Activated CD8-positive, alpha-beta memory T cell treated with anti-CD3 and anti-CD28 coated beads for 36 hours (primary cell): Measurements from ENCODE around the gene CRYGB. TPM values are rescaled to one million over a fixed set of nuclear protein-coding genes. Genes with fewer than 3 reads are reported as not detected.

Source experiments
- CTCF ChIA-PET: fragments of 350-600 bp; sonication (Branson Sonifier 250); formaldehyde crosslinking; loops from one replicate; lab custom pipeline; 2021; ENCODE audit warnings: antibody characterized with exemption; lab: Charles Lee
- POLR2A ChIA-PET: fragments of 350-600 bp; sonication (Branson Sonifier 250); formaldehyde crosslinking; loops from one replicate; lab custom pipeline; 2021; ENCODE audit warnings: antibody characterized with exemption; lab: Charles Lee
- total RNA-seq, 2 experiments: library from RNA; stranded (reverse); gene quantifications; one replicate each; pipeline ENCODE4 v1.2.3, GENCODE V29; 2021

Gene CRYGB, protein sequence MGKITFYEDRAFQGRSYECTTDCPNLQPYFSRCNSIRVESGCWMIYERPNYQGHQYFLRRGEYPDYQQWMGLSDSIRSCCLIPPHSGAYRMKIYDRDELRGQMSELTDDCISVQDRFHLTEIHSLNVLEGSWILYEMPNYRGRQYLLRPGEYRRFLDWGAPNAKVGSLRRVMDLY
- total RNA-seq, result not detected

DNA sequence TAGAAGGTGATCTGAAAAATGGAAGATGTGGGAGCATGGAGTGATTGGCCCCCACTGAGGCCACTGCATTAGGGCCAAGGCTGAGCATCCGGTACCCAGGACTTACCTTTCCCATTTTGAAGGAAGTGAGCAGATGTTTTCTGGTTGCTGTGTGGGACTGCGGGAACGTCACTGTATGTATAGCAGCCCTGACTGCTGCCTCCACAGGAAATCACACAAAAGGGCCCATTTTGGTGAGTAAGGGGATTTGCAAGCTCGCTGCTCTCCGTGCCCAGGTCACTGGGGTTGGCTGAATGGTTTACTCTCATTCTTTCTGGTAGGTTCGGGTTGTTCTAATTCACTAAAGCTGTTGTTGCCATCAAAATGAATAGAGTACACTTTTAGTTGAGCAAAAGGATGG, at the start of gene CRYGB:
TSS of gene CRYGB (minus strand) at position 153 of the 400 bp plus-strand sequence. CDS start at position 115, 38 bp downstream.
- ChIA-PET POLR2A (no interaction called here), CTCF (no interaction called here)

- POLR2A ChIA-PET, result no interaction called here
- CTCF ChIA-PET, result no interaction called here
These were observed 49.6 kb upstream of the CRYGB start for GRCh38 chr2:208195531-208195930.

DNA sequence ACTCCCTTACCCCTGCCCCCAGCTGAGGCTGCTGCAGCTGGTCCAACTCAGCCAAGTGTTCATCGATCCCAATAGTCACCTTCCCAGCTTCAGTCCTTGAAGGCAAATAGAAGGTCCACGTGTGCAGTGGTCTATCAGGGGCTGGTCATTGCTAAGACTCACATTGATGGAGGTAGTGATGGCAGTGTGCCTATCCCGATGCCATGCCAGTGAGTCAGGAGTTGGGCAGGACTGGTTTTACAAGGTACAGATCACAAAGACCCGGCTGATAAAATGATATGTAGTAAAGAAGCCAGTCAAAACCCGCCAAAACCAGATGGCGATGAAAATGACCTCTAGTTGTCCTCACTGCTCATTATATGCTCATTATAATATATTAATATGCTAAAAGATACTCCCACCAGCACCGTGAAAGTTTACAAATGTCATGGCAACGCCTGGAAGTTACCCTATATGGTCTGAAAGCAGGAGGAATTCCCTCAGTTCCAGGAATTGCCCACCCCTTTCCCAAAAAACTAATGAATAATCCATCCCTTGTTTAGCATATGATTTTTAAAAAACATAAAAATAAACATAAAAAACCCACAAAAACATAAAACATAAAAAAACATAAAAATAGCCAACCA, 46.8 kb upstream of the CRYGB start:
- ChIA-PET POLR2A (no interaction called here), CTCF (interaction anchor here (1.4 kb wide), 1 partner anchor 17 kb away, joined by 3 read pairs; no protein-coding TSS in a partner anchor)

- CTCF ChIA-PET, result no interaction called here
- POLR2A ChIA-PET, result no interaction called here
These were observed 44.0 kb upstream of the CRYGB start, which contains the start of gene C2orf80 for GRCh38 chr2:208189810-208190503. C2orf80 (minus strand) TSS chr2:208190030; CDS start chr2:208186986, 3,044 bp downstream.

DNA sequence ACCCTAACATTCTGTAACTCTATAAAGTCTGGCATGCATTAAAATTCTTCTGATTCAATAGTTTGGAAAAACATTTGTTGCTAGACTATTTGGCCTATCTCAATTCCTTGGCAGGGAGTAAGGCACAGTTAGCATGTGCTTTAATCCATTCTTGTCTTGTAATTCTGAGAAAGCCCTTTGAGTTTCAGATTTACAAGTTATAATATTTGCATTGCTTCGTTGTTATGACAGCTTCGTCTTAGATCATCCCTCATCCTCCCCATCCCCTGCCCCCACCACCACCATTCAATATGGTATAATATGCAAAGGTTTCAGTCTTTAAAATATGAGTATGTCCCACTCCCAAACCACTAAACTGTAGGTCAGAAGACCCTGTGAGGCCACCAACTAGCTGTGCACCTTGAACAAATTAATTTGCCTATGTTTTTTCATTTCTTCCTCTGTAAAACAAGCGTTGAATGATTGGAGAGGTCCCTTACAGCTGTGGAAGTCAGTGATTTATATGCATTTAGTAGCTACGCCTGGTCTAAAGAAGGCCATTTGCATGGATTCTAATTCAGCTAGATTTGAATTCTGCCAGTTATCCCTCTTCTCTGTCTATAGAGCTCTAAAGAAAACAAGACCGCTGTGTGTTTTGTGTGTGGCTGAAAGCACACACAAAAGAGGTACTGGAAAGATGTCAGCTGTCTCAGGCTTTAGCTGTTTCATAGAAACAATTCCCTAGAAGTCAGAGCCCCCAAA, 43.3 kb upstream of the CRYGB start:
- CTCF ChIA-PET, result no interaction called here
- POLR2A ChIA-PET, result no interaction called here

DNA sequence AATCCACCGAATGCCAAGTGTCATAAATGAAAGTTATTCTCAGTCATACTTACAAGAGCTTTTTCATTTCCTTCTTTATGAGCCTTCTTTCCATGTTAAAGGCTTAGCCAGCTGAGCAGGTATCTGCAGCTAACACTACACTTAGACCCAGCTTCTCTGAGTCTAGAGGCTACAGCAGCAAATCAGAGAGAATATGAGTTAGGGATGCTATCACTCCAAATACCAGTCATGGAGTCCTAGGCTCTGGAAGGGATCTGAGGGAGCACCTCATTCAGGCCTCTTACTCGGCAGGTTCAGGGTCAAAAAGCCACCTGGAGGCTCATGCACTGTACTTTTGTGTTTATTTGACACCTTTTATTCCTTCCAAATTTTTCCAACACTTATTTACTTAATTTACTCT, 40.9 kb upstream of the CRYGB start:
- CTCF ChIA-PET, result no interaction called here
- POLR2A ChIA-PET, result no interaction called here

GRCh38 chr2:208186465-208186864, 40.5 kb upstream of the CRYGB start:
- ChIA-PET POLR2A (no interaction called here), CTCF (no interaction called here)

DNA sequence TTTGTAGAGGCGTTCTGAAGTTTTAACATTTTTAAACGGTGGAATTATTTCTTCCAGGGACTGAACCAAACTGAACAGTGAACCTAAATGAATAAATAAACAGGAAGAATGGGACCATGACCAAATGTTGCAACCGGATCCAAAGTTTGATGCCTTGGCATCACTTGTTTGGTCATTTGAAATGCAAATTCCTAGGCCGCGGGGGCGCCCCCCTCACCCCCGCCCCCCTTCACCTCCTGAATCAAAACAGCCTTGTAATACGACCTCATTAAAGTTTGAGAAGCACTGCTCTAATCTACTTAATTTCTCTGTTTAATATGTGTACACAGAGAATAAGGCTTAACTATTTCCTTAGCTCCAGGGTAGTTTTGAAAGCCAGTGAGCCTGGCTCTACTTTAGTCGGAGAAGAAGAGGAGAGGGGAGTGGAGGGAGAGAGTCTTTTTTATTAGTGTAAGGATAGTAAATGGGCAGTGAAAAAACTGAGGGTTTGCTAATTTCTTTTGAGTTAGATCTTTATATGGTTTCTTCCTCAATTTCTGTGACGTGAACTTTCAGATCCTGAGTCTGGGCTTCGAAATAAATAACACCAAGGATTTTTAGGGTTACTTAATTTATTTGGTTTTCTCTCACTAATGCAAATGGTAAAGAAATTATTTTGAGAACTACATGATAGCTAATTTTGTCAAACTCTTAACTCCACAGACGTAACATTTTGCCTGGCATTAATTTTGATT, 38.2 kb upstream of the CRYGB start:
- ChIA-PET POLR2A (interaction anchor here (0.5 kb wide), 1 partner anchor 9 kb away, joined by 3 read pairs; no protein-coding TSS in a partner anchor), CTCF (no interaction called here)

DNA sequence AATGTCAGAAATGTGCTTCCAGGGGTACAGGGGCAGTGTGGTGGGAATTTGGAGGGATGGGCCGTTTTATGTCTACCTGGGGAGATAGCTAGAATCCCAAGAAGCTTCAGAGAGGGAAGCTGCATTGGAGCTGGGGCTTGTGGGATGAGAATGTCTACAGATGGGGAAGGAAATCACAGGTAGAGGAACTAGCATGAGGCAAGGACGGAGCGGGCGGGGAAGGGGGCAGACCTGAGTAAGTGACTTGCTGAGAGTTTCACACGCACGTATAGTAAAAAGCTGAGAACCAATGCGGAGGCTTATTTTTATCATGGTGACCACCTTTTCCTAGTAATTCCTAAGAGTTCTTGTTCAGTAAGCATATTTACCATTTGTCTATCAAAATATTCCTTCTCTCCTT, 37.6 kb upstream of the CRYGB start:
- CTCF ChIA-PET, result no interaction called here
- POLR2A ChIA-PET, result no interaction called here

DNA sequence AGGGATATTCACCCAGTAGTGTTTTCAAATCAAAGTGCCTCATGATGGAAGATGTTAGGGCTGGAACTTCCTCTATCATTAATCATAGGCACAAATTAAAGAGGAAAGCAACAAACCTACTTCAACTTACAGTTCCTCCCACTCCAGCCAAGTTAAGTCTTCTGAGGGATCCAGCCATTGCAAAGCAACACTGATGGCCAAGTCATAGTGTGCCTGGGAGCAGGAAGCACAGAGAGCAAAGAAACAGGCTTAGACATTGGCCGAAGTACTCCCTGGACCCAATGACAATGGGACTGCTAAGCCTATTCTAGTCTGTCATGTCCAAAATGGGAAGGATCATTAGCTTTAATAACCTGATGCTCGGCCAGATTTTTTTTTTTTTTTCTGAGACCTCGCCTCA, 36.9 kb upstream of the CRYGB start:
- POLR2A ChIA-PET, result no interaction called here
- CTCF ChIA-PET, result no interaction called here

- CTCF ChIA-PET, result no interaction called here
These were observed 33.2 kb upstream of the CRYGB start for GRCh38 chr2:208179028-208179609.

GRCh38 chr2:208175840-208176153, 29.8 kb upstream of the CRYGB start:
- POLR2A ChIA-PET, result interaction anchor here (0.6 kb wide), 1 partner anchor 538 kb away, joined by 3 read pairs; no protein-coding TSS in a partner anchor

More at GRCh38 chr2:208179028-208179609, 33.2 kb upstream of the CRYGB start:
- POLR2A ChIA-PET, result no interaction called here

DNA sequence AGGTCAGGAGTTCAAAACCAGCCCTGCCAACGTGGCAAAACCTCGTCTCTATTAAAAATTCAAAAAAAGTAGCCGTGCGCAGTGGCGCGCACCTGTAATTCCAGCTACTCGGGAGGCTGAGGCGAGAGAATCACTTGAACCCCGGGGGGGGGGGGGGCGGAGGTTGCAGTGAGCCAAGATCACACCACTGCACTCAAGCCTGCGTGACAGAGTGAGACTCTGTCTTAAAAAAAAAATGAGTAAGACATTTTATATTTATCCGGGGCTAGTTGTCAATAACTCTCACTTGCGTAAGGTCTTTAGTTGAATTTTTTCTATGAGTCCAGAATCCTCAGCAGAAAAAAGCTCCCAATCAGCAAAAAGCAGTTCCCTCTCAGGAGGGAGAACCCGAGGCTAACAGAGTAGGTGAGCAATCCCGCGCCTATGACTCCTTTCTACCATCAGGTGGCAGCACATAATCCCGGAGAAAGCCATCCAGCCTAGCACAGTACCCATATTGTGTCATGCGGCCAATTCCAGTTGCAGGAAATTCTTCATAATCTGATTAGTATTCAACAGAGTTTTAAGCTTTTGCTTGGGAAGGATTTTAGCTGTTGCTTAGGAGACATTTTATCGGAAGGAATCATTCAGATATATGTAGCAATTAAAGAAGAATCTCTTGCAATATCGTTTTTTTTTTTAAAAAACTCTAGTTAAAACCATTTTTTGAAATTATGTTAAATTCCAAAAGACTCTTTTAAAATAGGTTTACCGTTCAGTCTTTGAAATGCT, 29.3 kb upstream of the CRYGB start:
- ChIA-PET POLR2A (interaction anchor here (0.6 to 0.7 kb wide), 2 partner anchors 9 to 538 kb away, joined by 3 read pairs; no protein-coding TSS in a partner anchor), CTCF (interaction anchor here (0.6 to 1.4 kb wide), 13 partner anchors 10 to 277 kb away, joined by 3 to 8 read pairs (median 3); partner anchors contain the start of gene IDH1)

More at GRCh38 chr2:208175840-208176153, 29.8 kb upstream of the CRYGB start:
- CTCF ChIA-PET, result interaction anchor here (0.6 to 1.4 kb wide), 10 partner anchors 10 to 278 kb away, joined by 3 to 8 read pairs (median 3); partner anchors contain the start of gene IDH1

GRCh38 chr2:208174144-208174543, 28.2 kb upstream of the CRYGB start:
- CTCF ChIA-PET, result interaction anchor here (0.7 kb wide), 2 partner anchors 106 to 151 kb away, joined by 3 read pairs; no protein-coding TSS in a partner anchor
- POLR2A ChIA-PET, result interaction anchor here (0.7 kb wide), 1 partner anchor 10 kb away, joined by 3 read pairs; no protein-coding TSS in a partner anchor

GRCh38 chr2:208172125-208172524, 26.2 kb upstream of the CRYGB start:
- CTCF ChIA-PET, result no interaction called here
- POLR2A ChIA-PET, result no interaction called here

GRCh38 chr2:208164951-208165755, 19.2 kb upstream of the CRYGB start:
- POLR2A ChIA-PET, result no interaction called here
- CTCF ChIA-PET, result interaction anchor here (0.7 kb wide), 1 partner anchor 11 kb away, joined by 3 read pairs; no protein-coding TSS in a partner anchor

- ChIA-PET CTCF (no interaction called here), POLR2A (no interaction called here)
These were observed 17.5 kb upstream of the CRYGB start, which contains the start of gene CRYGA for GRCh38 chr2:208163489-208163888. CRYGA (minus strand) TSS chr2:208163589; CDS start chr2:208163556, 33 bp downstream.
